Measurements from ENCODE around the gene PPM1M. TPM values are rescaled to one million over a fixed set of nuclear protein-coding genes. Genes with fewer than 3 reads are reported as not detected.

Gene PPM1M
- total and polyA plus RNA-seq, 12 donors: 5.2 to 17.6 (median 7.9) TPM

GRCh38 chr3:52228266-52228665, 17.3 kb upstream of the PPM1M start:
- Histone ChIP-seq H3K4me1 (peaks cover 3 to 31% (median 16%) of the 10 kb centered on the region in 9 donors), H3K9me3 (no peaks in the 10 kb centered on the region), H3K36me3 (peaks cover 0 to 65% (median 47%) of the 10 kb centered on the region in 9 donors), H3K27me3 (no peaks in the 10 kb centered on the region), H3K27ac (no peak overlapping the region), H3K4me3 (no peak overlapping the region)
- TF ChIP-seq, protein P1, sequence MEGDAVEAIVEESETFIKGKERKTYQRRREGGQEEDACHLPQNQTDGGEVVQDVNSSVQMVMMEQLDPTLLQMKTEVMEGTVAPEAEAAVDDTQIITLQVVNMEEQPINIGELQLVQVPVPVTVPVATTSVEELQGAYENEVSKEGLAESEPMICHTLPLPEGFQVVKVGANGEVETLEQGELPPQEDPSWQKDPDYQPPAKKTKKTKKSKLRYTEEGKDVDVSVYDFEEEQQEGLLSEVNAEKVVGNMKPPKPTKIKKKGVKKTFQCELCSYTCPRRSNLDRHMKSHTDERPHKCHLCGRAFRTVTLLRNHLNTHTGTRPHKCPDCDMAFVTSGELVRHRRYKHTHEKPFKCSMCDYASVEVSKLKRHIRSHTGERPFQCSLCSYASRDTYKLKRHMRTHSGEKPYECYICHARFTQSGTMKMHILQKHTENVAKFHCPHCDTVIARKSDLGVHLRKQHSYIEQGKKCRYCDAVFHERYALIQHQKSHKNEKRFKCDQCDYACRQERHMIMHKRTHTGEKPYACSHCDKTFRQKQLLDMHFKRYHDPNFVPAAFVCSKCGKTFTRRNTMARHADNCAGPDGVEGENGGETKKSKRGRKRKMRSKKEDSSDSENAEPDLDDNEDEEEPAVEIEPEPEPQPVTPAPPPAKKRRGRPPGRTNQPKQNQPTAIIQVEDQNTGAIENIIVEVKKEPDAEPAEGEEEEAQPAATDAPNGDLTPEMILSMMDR (IDR thresholded peaks at IDR 0.05): no peak
- ATAC-seq: no peak
- intact Hi-C loops (cut with DNase I): loop anchor here in 1 of 10 donors (2.0 kb wide), 1 partner anchor 109 kb away; no protein-coding TSS in a partner anchor
- WGBS, 2 donors: 87 to 92% methylated on average over 10 of the region's 10 CpGs
- DNase-seq: no peak

GRCh38 chr3:52228751-52229291, 16.7 kb upstream of the PPM1M start:
- H3K4me1 ChIP-seq: peaks cover 3 to 34% (median 18%) of the 10 kb centered on the region in 9 donors
- WGBS, 2 donors: 90 to 92% methylated on average over 21 of the region's 21 CpGs
- H3K36me3 ChIP-seq: peaks cover 0 to 70% (median 51%) of the 10 kb centered on the region in 9 donors
- intact Hi-C loops (cut with DNase I): loop anchor here in 1 of 10 donors (2.0 kb wide), 1 partner anchor 108 kb away; no protein-coding TSS in a partner anchor
- TF ChIP-seq, protein P1 (IDR thresholded peaks at IDR 0.05): no peak
- no peak for ATAC-seq
- no peak overlapping the region for H3K4me3 ChIP-seq
- DNase-seq: no peak
- H3K27ac ChIP-seq: no peak overlapping the region
- no peaks in the 10 kb centered on the region for H3K9me3 ChIP-seq
- H3K27me3 ChIP-seq: no peaks in the 10 kb centered on the region

DNA sequence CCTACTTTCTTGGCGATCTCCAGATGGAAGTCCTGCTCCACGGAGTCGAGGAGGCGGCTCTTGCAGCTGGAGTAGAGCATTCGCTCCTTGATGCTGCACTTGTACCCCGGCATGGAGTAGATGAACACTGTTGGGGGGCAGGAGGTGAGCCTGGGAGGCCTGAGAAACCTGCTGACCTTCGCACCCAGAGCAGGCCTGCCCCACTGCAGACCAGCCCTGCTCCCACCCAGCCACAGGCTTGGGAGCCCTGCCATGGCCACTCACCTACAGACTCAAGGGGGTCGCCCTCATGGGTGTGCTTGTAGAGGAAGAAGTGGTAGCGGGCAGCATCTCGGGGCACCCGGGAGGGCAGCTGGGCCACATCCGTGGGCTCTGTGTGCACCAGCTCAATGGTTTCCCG, 15.9 kb upstream of the PPM1M start:
- Histone ChIP-seq H3K36me3 (peaks cover 0 to 78% (median 51%) of the 10 kb centered on the region in 9 donors), H3K27ac (no peak overlapping the region), H3K27me3 (no peaks in the 10 kb centered on the region), H3K4me1 (peaks cover 6 to 41% (median 23%) of the 10 kb centered on the region in 9 donors), H3K4me3 (no peak overlapping the region), H3K9me3 (no peaks in the 10 kb centered on the region)
- ATAC-seq (no peak), DNase-seq (no peak)
- 94 to 97% methylated on average over 13 of the region's 13 CpGs for WGBS, 2 donors
- TF ChIP-seq, protein P1 (IDR thresholded peaks at IDR 0.05): no peak
- intact Hi-C loops (cut with DNase I): loop anchor here in 5 of 10 donors (2.0 to 10.0 kb wide), 7 partner anchors 48 to 225 kb away; partner anchors contain the start of genes NISCH (in 1 of the 5), TNNC1 (in 1 of the 5) and WDR82 (in 1 of the 5)

GRCh38 chr3:52230461-52230860, 15.1 kb upstream of the PPM1M start:
- ATAC-seq: no peak
- intact Hi-C loops (cut with DNase I): loop anchor here in 5 of 10 donors (2.0 to 10.0 kb wide), 6 partner anchors 47 to 224 kb away; partner anchors contain the start of genes NISCH (in 1 of the 5), TNNC1 (in 1 of the 5) and WDR82 (in 1 of the 5)
- 90 to 95% methylated on average over 6 of the region's 6 CpGs for WGBS, 2 donors
- peaks cover 0 to 85% (median 54%) of the 10 kb centered on the region in 9 donors for H3K36me3 ChIP-seq
- TF ChIP-seq, protein P1 (IDR thresholded peaks at IDR 0.05): no peak
- H3K27ac ChIP-seq: no peak overlapping the region
- peaks cover 6 to 45% (median 29%) of the 10 kb centered on the region in 9 donors for H3K4me1 ChIP-seq
- H3K4me3 ChIP-seq: no peak overlapping the region
- H3K27me3 ChIP-seq: no peaks in the 10 kb centered on the region
- DNase-seq: no peak
- no peaks in the 10 kb centered on the region for H3K9me3 ChIP-seq
